ENCODE measurements around the gene PNLIPRP2. TPM values are rescaled to one million over a fixed set of nuclear protein-coding genes. Genes with fewer than 3 reads are reported as not detected.

PNLIPRP2 gene
- total and polyA plus RNA-seq, 2 of the 8 experiments (the other 6 are each of a cell fraction or from before 2014, with no cell fraction given) = 0.11 TPM; not detected in 1

DNA sequence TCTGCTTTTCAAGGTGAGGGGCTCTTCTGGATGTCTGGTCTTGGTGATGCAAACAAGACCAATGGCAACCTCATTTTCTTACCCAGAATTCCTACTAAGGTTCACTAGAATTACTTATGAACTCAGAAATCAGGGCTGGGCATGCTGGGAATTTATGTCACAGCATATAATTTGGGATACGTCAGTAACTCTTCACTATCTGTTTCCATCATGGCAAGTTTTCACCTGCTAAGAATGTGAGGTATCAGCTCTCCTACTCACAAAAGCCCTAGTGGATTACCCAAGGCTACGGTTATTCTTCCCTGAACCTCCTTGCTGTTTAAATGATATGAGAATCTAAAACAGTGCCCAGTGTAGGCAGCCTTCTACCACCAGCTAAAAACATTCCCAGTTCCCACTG is 53.1 kb downstream of the PNLIPRP2 start:
- Histone ChIP-seq H3K9me3 (ENCODE audit: insufficient read depth in 2 of 2, low read depth in 1 of 2, low read length in 1 of 2) (no peaks in the 10 kb centered on the region), H2BK120ac (replicated peaks; ENCODE audit: low read depth, low read length) (no peak overlapping the region), H2AFZ (ENCODE audit: low read length) (no peak overlapping the region), H3K23me2 (ENCODE audit: low read depth, low read length) (no peaks in the 10 kb centered on the region; the same call in none of the 2 replicates), H3K4me2 (ENCODE audit: insufficient read depth in 1 of 2, low read depth in 2 of 2, low read length in 2 of 2) (no peak overlapping the region), H3K79me1 (ENCODE audit: low read depth, low read length) (no peaks in the 10 kb centered on the region), H3K27ac (ENCODE audit: low read depth, low read length) (no peak overlapping the region), H3K4ac (replicated peaks; ENCODE audit: insufficient read length, low read depth, low read length) (no peak overlapping the region), H2BK5ac (ENCODE audit: low read depth, low read length) (no peak overlapping the region), H3K9ac (replicated peaks in 1 of 4; ENCODE audit: extremely low read depth in 1 of 4, low read depth in 3 of 4, low read length in 3 of 4) (no peak overlapping the region), H3K4me3 (ENCODE audit: extremely low read depth in 1 of 4, insufficient read depth in 2 of 4, low read depth in 3 of 4, low read length in 4 of 4) (no peak overlapping the region), H2BK20ac (ENCODE audit: low read length) (no peak overlapping the region), H4K91ac (replicated peaks; ENCODE audit: insufficient read length, low read length) (no peak overlapping the region), H3K56ac (replicated peaks; ENCODE audit: insufficient read length, low read depth, low read length) (no peak overlapping the region), H3K4me1 (replicated peaks in 1 of 4; ENCODE audit: control insufficient read depth in 3 of 4, insufficient read depth in 4 of 4, low read length in 3 of 4) (peaks cover 0 to 14% (median 11%) of the 10 kb centered on the region in 4 experiments; a peak in 6 of 7 replicates), H2AK5ac (ENCODE audit: low read depth, low read length) (no peak overlapping the region), H4K8ac (ENCODE audit: extremely low read depth, insufficient read depth, low read length) (no peak overlapping the region), H3K36me3 (ENCODE audit: control insufficient read depth in 2 of 4, insufficient read depth in 4 of 4, low read length in 3 of 4) (no peaks in the 10 kb centered on the region), H3K14ac (ENCODE audit: insufficient read length) (no peak overlapping the region), H2BK12ac (ENCODE audit: low read depth, low read length) (no peak overlapping the region), H3K18ac (ENCODE audit: extremely low read depth, low read length) (no peak overlapping the region), H3K27me3 (replicated peaks in 1 of 4; ENCODE audit: control insufficient read depth in 3 of 4, extremely low read depth in 1 of 4, insufficient read depth in 3 of 4, low read length in 3 of 4) (no peaks in the 10 kb centered on the region), H3K23ac (ENCODE audit: insufficient read length) (no peak overlapping the region), H4K5ac (ENCODE audit: insufficient read length, low read depth, low read length) (no peak overlapping the region), H4K20me1 (replicated peaks in 1 of 2; ENCODE audit: control insufficient read depth in 1 of 2, insufficient read depth in 2 of 2, low read length in 2 of 2) (no peaks in the 10 kb centered on the region), H2BK15ac (ENCODE audit: low read length) (no peak overlapping the region), H3K79me2 (ENCODE audit: control insufficient read depth in 1 of 2, insufficient read depth in 2 of 2, low read length in 2 of 2) (0 out of 4 replicates have a peak, but pooled peaks cover 0 to 4% of the 10 kb centered on the region in 2 experiments)
- POLR2A ChIA-PET (ENCODE audit: partially characterized antibody) = no interaction called here
- CTCF ChIA-PET (ENCODE audit: partially characterized antibody) = interaction anchor here (1.3 to 2.8 kb wide), 3 partner anchors 45 to 123 kb away, joined by 4 to 13 read pairs (median 6); no protein-coding TSS in a partner anchor
- TF ChIP-seq POLR2AphosphoS5 (IDR thresholded peaks at IDR 0.05; ENCODE audit: low read depth, low read length) = no peak
- TF ChIP-seq RFX5 (IDR thresholded peaks at IDR 0.05; ENCODE audit: borderline replicate concordance, low read depth, low read length) = no peak
- no peak for TF ChIP-seq SAP30 (IDR thresholded peaks at IDR 0.05; ENCODE audit: insufficient read depth, insufficient replicate concordance, low read length)
- no peak for TF ChIP-seq SP4 (IDR thresholded peaks at IDR 0.05; ENCODE audit: low read length)
- TF ChIP-seq NANOG (IDR thresholded peaks at IDR 0.05; ENCODE audit: insufficient read depth, low read depth, low read length, poor library complexity, severe bottlenecking) = no peak
- TF ChIP-seq FOSL1 (IDR thresholded peaks at IDR 0.05; ENCODE audit: insufficient read depth, low read depth, low read length) = no peak
- no peak for TF ChIP-seq TBP (IDR thresholded peaks at IDR 0.05; ENCODE audit: low read depth, low read length)
- TF ChIP-seq EGR1 (IDR thresholded peaks at IDR 0.05; ENCODE audit: borderline replicate concordance, low read depth, low read length) = no peak
- TF ChIP-seq RXRA (IDR thresholded peaks at IDR 0.05; ENCODE audit: insufficient read depth, low read depth, low read length) = no peak
- TF ChIP-seq ASH2L (IDR thresholded peaks at IDR 0.05; ENCODE audit: low read length) = no peak
- no peak for TF ChIP-seq CBX5 (IDR thresholded peaks at IDR 0.05; ENCODE audit: low read depth, low read length)
- no peak for TF ChIP-seq RAD21 (IDR thresholded peaks at IDR 0.05 in 1 of 2, conservative IDR thresholded peaks at IDR 0.05 in 1 of 2; ENCODE audit: low read depth in 2 of 2, low read length in 2 of 2)
- TF ChIP-seq SP2 (IDR thresholded peaks at IDR 0.05; ENCODE audit: low read length) = no peak
- FAIRE-seq (no peak), DNase-seq (ENCODE audit: low read depth in 1 of 2, low spot score in 2 of 2) (no peak)
- 92% methylated on average over 2 of the region's 2 CpGs; no CpG with 5 or more reads in 1 of the 2 experiments for WGBS, 2 experiments (ENCODE audit: extremely low coverage in 1 of 2, insufficient coverage in 1 of 2, insufficient read length in 1 of 2, insufficient replicate concordance in 2 of 2, low coverage in 1 of 2, low lambda C conversion rate in 2 of 2, missing lambda C conversion rate in 1 of 2)
